Measurements from ENCODE around the gene HIPK4. TPM values are rescaled to one million over a fixed set of nuclear protein-coding genes. Genes with fewer than 3 reads are reported as not detected.

HIPK4 gene
- total and polyA plus RNA-seq, 9 of the 15 experiments (the other 6 are each of a cell fraction or from before 2014, with no cell fraction given), result 0.06 to 0.09 TPM; not detected in 7

DNA sequence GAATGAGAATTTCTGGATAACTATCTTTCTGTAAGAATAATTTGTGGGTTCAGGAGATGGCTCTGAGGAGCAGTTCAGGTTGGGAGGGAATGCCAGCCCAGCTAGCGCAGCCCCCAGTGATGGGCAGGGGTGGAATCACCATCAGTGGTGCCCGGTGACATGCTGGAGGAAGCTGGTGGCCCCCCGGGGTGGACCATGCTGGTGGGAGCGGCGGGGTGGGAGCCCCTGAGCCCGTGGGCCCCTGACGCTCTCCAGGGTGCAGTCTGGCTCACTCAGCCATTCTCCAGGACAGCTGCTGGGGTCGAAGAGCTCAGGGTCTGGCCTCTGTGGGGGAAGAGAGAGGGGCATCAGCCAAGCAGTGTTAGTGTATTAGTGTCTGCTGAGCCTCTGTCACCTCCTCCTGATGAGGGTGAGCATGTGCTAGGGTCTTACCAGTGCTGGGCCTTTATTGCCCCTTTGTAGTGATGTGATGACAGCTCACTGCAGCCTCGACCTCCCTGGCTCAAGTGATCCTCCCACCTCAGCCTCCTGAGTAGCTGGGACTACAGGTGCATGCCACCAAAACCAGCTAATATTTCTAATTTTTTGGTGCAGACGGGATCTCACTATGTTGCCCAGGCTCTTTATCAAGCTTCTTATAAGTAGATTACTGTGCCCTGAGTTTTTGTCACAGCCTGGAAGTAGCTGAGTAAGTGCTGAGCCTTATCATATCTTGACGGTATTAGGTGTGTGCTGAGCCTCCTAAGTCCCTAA is 10.4 kb downstream of the HIPK4 start:
- in situ Hi-C loops (cut with MboI), result no loop called here

More for the DNA sequence above, 10.4 kb downstream of the HIPK4 start:
- H3K27ac ChIP-seq (ENCODE audit: extremely low read depth, low read depth, low read length), result no peak overlapping the region
- TF ChIP-seq NRF1 (conservative IDR thresholded peaks at IDR 0.05 in 1 of 2, IDR thresholded peaks at IDR 0.05 in 1 of 2) (no peak), POLR2G (IDR thresholded peaks at IDR 0.05; ENCODE audit: low read depth, low read length) (peak; percentile 45; the same call in 1 of the 2 replicates), NONO (IDR thresholded peaks at IDR 0.05; ENCODE audit: low read depth in 2 of 2, low read length in 1 of 2) (no peak), GATAD2A (IDR thresholded peaks at IDR 0.05) (no peak), GABPB2 (CRISPR knock-in tag; conservative IDR thresholded peaks at IDR 0.05) (no peak), SAFB (IDR thresholded peaks at IDR 0.05; ENCODE audit: borderline replicate concordance, low read depth, low read length) (no peak), RBFOX2 (IDR thresholded peaks at IDR 0.05; ENCODE audit: low read depth, low read length) (0 out of 2 replicates have a peak, but pooled peaks have one; percentile 21), ZNF253 (CRISPR knock-in tag; conservative IDR thresholded peaks at IDR 0.05) (no peak), SP2 (IDR thresholded peaks at IDR 0.05; ENCODE audit: extremely low read depth, low read depth, low read length, poor library complexity, severe bottlenecking) (no peak), ZNF121 (CRISPR knock-in tag; conservative IDR thresholded peaks at IDR 0.05) (peak; percentile 69), MAX (CRISPR knock-in tag; IDR thresholded peaks at IDR 0.05) (0 out of 2 replicates have a peak, but pooled peaks have one; percentile 14), ZFPM2 (CRISPR knock-in tag; IDR thresholded peaks at IDR 0.05) (no peak), ZNF24 (IDR thresholded peaks at IDR 0.05) (no peak), ZFP30 (CRISPR knock-in tag; IDR thresholded peaks at IDR 0.05; ENCODE audit: borderline replicate concordance) (no peak), SMARCE1 (IDR thresholded peaks at IDR 0.05) (no peak), ASH1L (IDR thresholded peaks at IDR 0.05; ENCODE audit: borderline replicate concordance, low read depth, partially characterized antibody) (no peak)
- TF ChIP-seq, protein P1, sequence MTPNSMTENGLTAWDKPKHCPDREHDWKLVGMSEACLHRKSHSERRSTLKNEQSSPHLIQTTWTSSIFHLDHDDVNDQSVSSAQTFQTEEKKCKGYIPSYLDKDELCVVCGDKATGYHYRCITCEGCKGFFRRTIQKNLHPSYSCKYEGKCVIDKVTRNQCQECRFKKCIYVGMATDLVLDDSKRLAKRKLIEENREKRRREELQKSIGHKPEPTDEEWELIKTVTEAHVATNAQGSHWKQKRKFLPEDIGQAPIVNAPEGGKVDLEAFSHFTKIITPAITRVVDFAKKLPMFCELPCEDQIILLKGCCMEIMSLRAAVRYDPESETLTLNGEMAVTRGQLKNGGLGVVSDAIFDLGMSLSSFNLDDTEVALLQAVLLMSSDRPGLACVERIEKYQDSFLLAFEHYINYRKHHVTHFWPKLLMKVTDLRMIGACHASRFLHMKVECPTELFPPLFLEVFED (CRISPR knock-in tag; conservative IDR thresholded peaks at IDR 0.05), result no peak
- ChIA-PET POLR2A (interaction anchor here (0.8 to 2.6 kb wide), 4 partner anchors 8 to 15 kb away, joined by 3 to 19 read pairs (median 6); no protein-coding TSS in a partner anchor), CTCF (ENCODE audit: low intra/inter-chr PET ratio) (no interaction called here)
- 0 out of 2 replicates have a peak, but pooled peaks cover 5% of the 10 kb centered on the region for H4K20me1 ChIP-seq (replicated peaks; ENCODE audit: control insufficient read depth, insufficient read depth, low read length)
- H3K79me2 ChIP-seq (ENCODE audit: control insufficient read depth, insufficient read depth, low read length), result no peaks in the 10 kb centered on the region
- no peaks in the 10 kb centered on the region for H3K9me3 ChIP-seq (replicated peaks; ENCODE audit: control insufficient read depth, insufficient read depth, low read depth, low read length)
- peaks cover 0 to 36% of the 10 kb centered on the region in 2 experiments; a peak in 2 of 5 replicates for H3K4me1 ChIP-seq (replicated peaks in 1 of 2; ENCODE audit: control insufficient read depth in 2 of 2, insufficient read depth in 2 of 2, low read length in 2 of 2)
- intact Hi-C loops (cut with micrococcal nuclease), result no loop called here
- no peak overlapping the region for H3K4me2 ChIP-seq (ENCODE audit: insufficient read depth, low read length)
- H3K9me1 ChIP-seq (ENCODE audit: control insufficient read depth, insufficient read depth, low read length), result no peaks in the 10 kb centered on the region
- peaks cover 15% of the 10 kb centered on the region; the same call in 2 of the 3 replicates for H3K36me3 ChIP-seq (ENCODE audit: control insufficient read depth, insufficient read depth, low read length)
- DNase-seq (ENCODE audit: extremely low read depth in 1 of 4, low spot score in 3 of 4) (no peak), FAIRE-seq (no peak), ATAC-seq (no peak; the same call in 2 of the 3 replicates)
- H3K9ac ChIP-seq (ENCODE audit: insufficient read depth in 1 of 2, low read depth in 2 of 2, low read length in 2 of 2), result no peak overlapping the region; a peak in 1 of 4 replicates
- WGBS (ENCODE audit: insufficient coverage, low coverage, missing lambda C conversion rate), result 42% methylated on average over 8 of the region's 11 CpGs
- H3K4me3 ChIP-seq, result no peak overlapping the region
- no TSS peak for BruUV-seq (replicated peaks)
- no peak overlapping the region for H2AFZ ChIP-seq (ENCODE audit: low read depth, low read length)
- no peaks in the 10 kb centered on the region for H3K27me3 ChIP-seq (ENCODE audit: control insufficient read depth in 2 of 2, insufficient read depth in 2 of 2, low read length in 2 of 2)

Measured in K562 (cell line).